Femur (tissue), 1 donor: ENCODE data around the gene SHISAL2A.
A peak's percentile ranks its signal among the peaks of the same experiment; 100 is the strongest.

ENCODE experiments used
- DNase-seq: peaks from one replicate; pipeline ENCODE4 v3.0.0-alpha.2; 2017

Gene SHISAL2A

GRCh38 chr1:52662645-52663313, 29.8 kb downstream of the SHISAL2A start:
- no peak for DNase-seq

- no peak for DNase-seq
Observed at GRCh38 chr1:52663716-52664115, 30.7 kb downstream of the SHISAL2A start.

- DNase-seq, result peak; percentile 36
Observed at GRCh38 chr1:52665006-52665941, 32.3 kb downstream of the SHISAL2A start.

GRCh38 chr1:52667290-52667689, 34.3 kb downstream of the SHISAL2A start:
- DNase-seq, result no peak

DNA sequence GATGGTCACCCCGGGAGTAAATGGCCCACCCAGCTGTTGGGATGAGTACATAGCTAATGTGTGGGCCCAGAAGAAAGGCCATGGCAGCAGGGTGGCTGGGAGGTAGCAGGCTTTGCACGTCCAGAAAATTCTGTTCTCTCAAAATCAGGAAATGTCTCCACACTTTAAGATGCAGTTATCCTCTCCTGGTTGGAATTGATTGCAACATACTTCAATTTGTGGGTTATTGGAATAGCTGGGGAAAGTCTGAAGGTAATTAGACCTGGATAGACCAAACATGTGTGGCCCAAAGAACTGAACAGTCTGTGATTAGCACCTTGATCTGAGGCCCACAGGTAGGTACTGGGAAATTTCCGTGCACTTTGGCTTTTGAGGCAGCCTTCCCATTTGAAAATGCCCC, 35.0 kb downstream of the SHISAL2A start:
- no peak for DNase-seq

DNA sequence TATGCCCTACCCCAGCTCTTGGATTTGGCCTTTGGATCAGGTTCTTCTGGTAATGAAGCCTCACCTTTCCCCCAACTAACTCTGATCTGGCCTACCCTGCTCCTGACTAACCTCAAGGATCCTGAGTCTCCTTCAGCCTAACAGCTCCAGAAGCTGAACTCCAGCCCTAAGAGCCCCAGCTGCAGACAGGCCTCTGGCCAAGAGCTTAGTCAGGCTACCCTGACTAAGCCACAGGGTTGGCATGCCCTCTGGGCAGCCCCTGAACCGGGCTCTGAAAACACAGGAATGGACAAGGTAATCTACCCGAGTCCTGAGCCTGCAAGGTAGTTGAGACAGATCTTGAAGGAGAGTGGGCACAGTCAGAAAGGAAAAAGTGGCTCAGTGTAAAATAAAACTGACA, 35.7 kb downstream of the SHISAL2A start:
- no peak for DNase-seq

GRCh38 chr1:52669696-52670095, 36.7 kb downstream of the SHISAL2A start:
- DNase-seq, result no peak

DNA sequence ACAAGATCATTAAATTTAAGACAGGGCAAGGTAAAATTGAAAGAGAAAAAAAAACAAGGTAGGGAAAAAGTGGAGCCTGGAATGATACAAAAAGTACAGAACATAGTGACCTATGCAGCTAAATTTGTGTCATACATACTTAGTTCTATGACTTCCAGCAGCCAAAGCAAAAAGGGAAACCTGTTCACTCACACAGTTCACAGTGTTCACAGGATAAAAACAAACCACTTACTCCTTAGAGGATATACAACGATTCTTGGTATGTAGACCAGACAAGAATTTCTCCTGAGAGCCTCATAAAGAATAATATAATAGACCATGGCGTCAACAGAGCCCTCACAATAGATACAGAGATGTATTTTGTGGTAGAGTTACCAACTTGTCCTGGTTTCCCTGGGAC, 37.6 kb downstream of the SHISAL2A start:
- no peak for DNase-seq

DNA sequence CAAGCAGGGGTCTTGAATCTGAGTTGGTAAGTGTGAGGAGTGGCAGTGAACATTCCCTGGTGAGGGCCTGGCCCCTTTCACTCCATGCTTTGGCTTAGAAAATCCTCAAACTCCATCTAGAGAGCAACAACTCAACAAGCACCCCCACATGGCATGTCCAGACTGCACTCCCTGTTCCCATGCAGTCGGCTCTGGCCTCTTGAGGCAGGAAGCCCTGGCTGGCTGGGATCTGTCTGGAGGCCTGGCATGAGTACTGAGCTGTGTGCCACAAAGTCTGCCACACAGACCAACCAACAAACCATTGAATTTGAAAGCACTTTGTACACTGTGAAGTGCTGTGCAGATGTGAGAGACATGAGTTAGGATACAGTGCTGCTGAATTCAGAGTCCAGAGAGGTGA, 40.0 kb downstream of the SHISAL2A start:
- no peak for DNase-seq

DNA sequence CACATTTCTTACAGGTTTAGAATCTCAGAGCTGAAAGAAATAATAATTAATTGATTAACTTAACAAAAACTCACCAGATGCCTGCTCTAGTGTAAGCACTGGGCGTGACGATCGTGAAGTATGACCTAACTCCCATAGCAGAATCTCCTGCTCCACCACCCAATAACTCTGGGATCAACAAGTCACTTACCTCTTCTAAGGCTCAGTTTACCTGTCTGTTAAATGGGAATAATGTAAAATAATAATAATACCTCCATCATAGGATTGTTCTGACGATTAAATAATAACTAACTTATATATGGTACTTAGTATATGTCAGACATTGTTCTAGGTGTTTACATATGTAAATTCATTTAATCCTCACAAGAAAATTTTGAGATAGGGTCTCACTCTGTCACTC, 40.5 kb downstream of the SHISAL2A start:
- no peak for DNase-seq

GRCh38 chr1:52674497-52675384, 41.8 kb downstream of the SHISAL2A start:
- no peak for DNase-seq

- DNase-seq, result peak; percentile 75
Observed at GRCh38 chr1:52676249-52676903, 43.4 kb downstream of the SHISAL2A start.

- no peak for DNase-seq
Observed at GRCh38 chr1:52677076-52677806, 44.3 kb downstream of the SHISAL2A start.

GRCh38 chr1:52679048-52679447, 46.1 kb downstream of the SHISAL2A start:
- DNase-seq, result peak; percentile 43

- DNase-seq, result no peak
Observed at GRCh38 chr1:52679498-52679897, 46.5 kb downstream of the SHISAL2A start.

DNA sequence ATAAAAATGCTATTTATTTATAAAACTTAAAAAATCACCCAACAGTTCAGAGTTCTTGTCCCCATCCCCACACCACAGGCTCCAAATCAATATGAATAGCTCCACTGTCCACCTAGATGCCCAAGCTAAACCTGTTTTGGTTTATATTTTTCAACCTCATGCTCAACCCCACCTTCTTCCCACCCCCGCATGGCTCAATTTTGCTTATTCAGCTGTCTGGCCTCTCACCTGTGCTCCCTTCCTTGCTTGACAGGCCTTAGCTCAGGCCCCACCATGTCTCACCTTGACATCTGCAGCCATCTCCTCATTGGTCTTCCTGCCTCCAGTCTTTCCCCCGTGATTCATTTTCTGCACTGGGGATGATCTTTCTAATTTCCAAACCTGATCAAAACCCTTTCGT, 47.4 kb downstream of the SHISAL2A start:
- DNase-seq, result no peak

DNA sequence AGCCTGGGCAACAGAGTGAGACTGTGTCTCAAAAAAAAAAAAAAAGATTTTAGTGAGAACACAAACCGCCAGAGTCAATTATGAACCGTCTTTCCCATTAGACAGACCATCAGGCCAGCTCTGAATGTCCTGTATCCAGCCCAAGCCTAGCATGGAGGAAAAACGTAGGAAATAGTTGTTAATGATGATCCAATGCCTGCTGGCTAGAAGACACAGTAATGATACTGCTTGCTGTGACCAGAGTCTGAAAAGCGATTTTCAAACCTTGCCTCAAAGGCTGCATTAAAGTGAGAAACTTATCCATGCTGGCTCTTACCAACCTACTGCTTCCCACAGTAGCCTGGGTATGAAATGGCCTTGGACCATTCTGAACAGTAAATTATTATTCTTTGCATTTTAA, 48.2 kb downstream of the SHISAL2A start:
- DNase-seq, result no peak

GRCh38 chr1:52683367-52683940, 50.5 kb downstream of the SHISAL2A start:
- DNase-seq, result no peak

DNA sequence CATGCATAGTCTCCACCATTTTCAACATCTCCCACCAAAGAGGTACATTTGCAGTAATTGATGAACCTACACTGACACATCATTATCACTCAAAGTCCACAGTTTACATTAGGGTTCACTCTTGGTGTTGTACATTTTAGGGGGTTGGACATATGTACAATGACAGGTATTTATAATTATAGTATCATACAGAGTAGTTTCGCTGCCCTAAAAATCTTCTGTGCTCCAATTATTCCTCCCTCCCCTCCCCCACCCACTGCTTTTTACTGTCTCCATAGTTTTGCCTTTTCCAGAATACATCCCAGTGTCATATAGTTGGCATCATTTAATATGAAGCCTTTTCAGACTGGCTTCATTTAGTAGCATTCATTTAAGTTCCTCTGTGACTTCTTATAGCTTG, 51.6 kb downstream of the SHISAL2A start:
- DNase-seq, result no peak

DNA sequence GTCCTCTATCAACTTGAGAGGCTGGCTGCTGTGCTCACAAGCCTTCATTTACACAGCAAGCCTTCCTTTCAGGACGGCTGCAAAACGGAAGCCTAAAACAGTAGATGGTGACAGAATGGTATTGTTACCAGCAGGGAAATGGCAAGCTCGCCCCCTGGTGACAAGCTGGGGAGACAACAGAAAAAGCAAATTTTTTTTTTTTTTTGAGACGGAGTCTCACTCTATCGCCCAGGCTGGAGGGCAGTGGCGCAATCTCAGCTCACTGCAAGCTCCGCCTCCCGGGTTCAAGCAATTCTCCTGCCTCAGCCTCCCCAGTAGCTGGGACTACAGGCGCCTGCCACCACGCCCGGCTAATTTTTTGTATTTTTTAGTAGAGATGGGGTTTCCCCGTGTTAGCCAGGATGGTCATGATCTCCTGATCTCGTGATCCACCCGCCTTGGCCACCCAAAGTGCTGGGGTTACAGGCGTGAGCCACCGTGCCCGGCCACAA, 53.3 kb downstream of the SHISAL2A start:
- DNase-seq, result peak; percentile 77

DNA sequence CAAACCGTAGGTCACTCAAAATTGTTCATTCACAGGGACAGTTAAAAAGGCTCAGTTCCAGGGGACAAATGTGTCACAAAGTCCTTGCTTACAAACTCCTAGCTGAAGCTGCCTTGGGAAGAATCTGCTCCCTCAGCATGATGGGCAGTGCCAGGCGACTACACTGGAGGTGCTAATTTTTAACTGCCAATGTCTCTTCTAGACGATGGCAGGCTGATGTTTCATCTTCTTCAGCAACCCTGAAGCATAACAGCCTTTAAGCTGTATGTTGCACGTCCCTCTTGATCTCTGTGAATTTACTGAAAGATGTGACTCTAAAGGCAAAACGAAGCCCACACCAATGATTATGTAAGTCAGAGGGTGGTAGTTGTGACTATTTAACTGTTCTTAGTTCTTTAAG, 53.9 kb downstream of the SHISAL2A start:
- DNase-seq, result no peak
